ENCODE measurements around the gene RBPJL.

DNA sequence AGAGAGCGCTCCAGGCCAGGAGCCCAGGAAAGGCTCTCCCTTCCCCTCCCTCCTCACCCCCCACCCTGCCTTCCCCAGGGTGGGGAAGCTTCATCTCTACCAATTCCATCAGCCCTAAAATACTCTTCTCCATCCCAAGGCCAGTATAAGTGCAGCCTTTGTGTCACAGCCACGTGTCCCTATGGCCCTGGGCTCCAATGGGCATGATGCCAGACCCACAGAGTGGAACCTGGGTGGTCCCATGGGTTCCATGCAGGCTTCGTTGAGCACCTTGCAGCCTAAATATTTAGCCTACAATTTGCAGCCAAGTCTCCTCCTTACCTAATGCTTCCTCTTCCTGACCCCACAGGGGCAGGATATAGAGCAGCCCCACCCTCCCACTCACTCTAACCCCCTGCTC is 2.4 kb downstream of the RBPJL start:
- no peak for TF ChIP-seq PATZ1 (CRISPR knock-in tag; IDR thresholded peaks at IDR 0.05; ENCODE audit: borderline replicate concordance)
- no peak for TF ChIP-seq ISL1 (CRISPR knock-in tag; IDR thresholded peaks at IDR 0.05)
- no peak for TF ChIP-seq CSDC2 (CRISPR knock-in tag; IDR thresholded peaks at IDR 0.05)
- TF ChIP-seq TOX (CRISPR knock-in tag; IDR thresholded peaks at IDR 0.05; ENCODE audit: borderline replicate concordance), result no peak

Measured in SK-N-SH treated with all-trans-retinoic acid at 6 μM for 48 hours (cell line).